Panc1 (cell line): ENCODE results near the gene OSBPL5. TPM values are rescaled to one million over a fixed set of nuclear protein-coding genes. Genes with fewer than 3 reads are reported as not detected.

Experiments
- ATAC-seq: fragments of 200-7000 bp; cut with Tn5 transposase; 2 replicates; pipeline ENCODE4 v1.9.1; 2020; ENCODE audit warnings: mild to moderate bottlenecking, moderate library complexity
- BruUV-seq: library from RNA; stranded (reverse); fragments of 400-500 nt; replicated peaks from 2 replicates; lab custom pipeline; 2021; lab: Mats Ljungman, UMichigan
- CTCF ChIA-PET: fragments of 300-600 bp; sonication (Branson Sonifier 250); formaldehyde crosslinking; loops from one replicate; lab custom pipeline; 2022; ENCODE audit warnings: antibody characterized with exemption; lab: Charles Lee
- POLR2A ChIA-PET: fragments of 300-600 bp; sonication (Branson Sonifier 250); formaldehyde crosslinking; loops from one replicate; lab custom pipeline; 2022; ENCODE audit warnings: antibody characterized with exemption; lab: Charles Lee
- DNase-seq: peaks from one replicate; pipeline ENCODE4 v3.0.0-alpha.2; 2010; ENCODE audit warnings: low read depth, low spot score
- H3K27ac ChIP-seq: 2 replicates; pipeline ENCODE4 v1.5.1; 2011; ENCODE audit warnings: mild to moderate bottlenecking, low read length, inconsistent platforms
- H3K27me3 ChIP-seq: fragments of 200-500 bp; sonication (Bioruptor generic); 2 replicates; pipeline ENCODE4 v1.6.0; 2014; ENCODE audit warnings: low read length, inconsistent platforms; ENCODE audit not compliant: control insufficient read depth, insufficient read depth
- H3K36me3 ChIP-seq: fragments of 200-500 bp; sonication (Bioruptor generic); 2 replicates; pipeline ENCODE4 v1.5.1; 2014; ENCODE audit warnings: inconsistent platforms, mild to moderate bottlenecking, low read length, moderate library complexity; ENCODE audit not compliant: control insufficient read depth, insufficient read depth
- H3K4me1 ChIP-seq: 2 replicates; pipeline ENCODE4 v1.5.1; 2011; ENCODE audit warnings: inconsistent platforms, mild to moderate bottlenecking, low read length, moderate library complexity; ENCODE audit not compliant: control insufficient read depth, insufficient read depth
- H3K4me3 ChIP-seq, 2 experiments: 2 replicates each; pipeline ENCODE4 v1.5.1; 2011 to 2012; ENCODE audit warnings: low read depth in 2 of 2, low read length in 2 of 2, mild to moderate bottlenecking in 2 of 2, inconsistent platforms in 1 of 2, moderate library complexity in 1 of 2
- H3K9me3 ChIP-seq: fragments of 200-500 bp; sonication (Bioruptor generic); 2 replicates; pipeline ENCODE4 v1.5.1; 2014; ENCODE audit warnings: low read depth, mild to moderate bottlenecking, inconsistent platforms, low read length, moderate library complexity; ENCODE audit not compliant: control insufficient read depth, insufficient read depth
- CTCF ChIP-seq: fragments of 450-650 bp; IDR thresholded peaks from 2 replicates; pipeline ENCODE4 v1.5.1; 2017; ENCODE audit warnings: mild to moderate bottlenecking
- POLR2AphosphoS5 ChIP-seq: IDR thresholded peaks from 2 replicates; pipeline ENCODE4 v1.6.1; 2012; ENCODE audit warnings: mild to moderate bottlenecking, low read depth, low read length, moderate library complexity
- REST ChIP-seq, 2 experiments: IDR thresholded peaks; 2 replicates each; pipeline ENCODE4 v1.6.1; 2011 to 2012; ENCODE audit warnings: low read depth in 2 of 2, control low read depth in 1 of 2, low read length in 1 of 2, mild to moderate bottlenecking in 1 of 2, moderate library complexity in 1 of 2; ENCODE audit not compliant: insufficient read depth in 1 of 2
- SIN3A ChIP-seq: IDR thresholded peaks from 2 replicates; pipeline ENCODE4 v1.6.1; 2012; ENCODE audit warnings: low read depth, mild to moderate bottlenecking, low read length, moderate library complexity, borderline replicate concordance; ENCODE audit not compliant: insufficient read depth
- TCF7L2 ChIP-seq: IDR thresholded peaks from 2 replicates; pipeline ENCODE4 v1.6.1; 2011; ENCODE audit warnings: mild to moderate bottlenecking, low read depth, low read length, inconsistent platforms
- in situ Hi-C: cut with HindIII; loops from 2 replicates; pipeline ENCODE4 v1.10.0; 2016; ENCODE audit warnings: low sequenced_read_pairs, low pct_unique_long_range_greater_than_20kb
- intact Hi-C: fragments of 100-400 bp; cut with micrococcal nuclease; formaldehyde crosslinking; loops from one replicate; pipeline ENCODE4 v1.10.0; 2022; ENCODE audit not compliant: unreplicated experiment
- total RNA-seq: library from RNA; stranded (reverse); gene quantifications from one replicate; pipeline ENCODE4 v1.2.1, GENCODE V29; 2021; ENCODE audit not compliant: unreplicated experiment

The OSBPL5 gene
- total RNA-seq, 1 experiment from 2014 or later: 20.2 TPM

DNA sequence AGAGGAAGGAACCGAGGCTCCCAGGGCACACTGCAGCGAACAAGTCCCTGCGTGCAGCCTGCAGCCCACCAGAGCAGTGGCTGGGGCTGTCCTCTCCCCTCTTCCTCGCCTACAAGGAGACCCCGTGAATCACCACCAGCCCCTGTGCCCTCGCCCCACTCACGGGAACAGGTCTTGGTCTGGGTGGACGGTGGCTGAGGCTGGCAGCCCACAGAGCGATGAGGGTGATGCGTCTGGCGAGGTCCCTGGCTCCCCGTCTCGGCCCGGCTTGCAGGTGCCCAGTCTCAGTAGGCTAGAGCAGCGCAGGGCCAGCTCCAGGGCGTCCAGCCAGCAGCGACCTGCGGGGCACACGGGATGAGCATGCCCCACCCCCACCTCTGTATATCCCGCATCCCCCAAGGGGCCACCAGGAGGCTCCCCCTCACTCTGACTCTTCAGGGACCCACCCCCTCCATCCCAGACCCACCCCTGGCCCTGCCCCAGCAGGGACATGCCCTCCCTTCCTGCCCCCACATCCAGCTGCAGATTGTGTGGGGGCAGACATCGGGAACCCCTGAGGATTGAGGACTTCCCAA, 57.4 kb downstream of the OSBPL5 start:
- intact Hi-C loops: no loop called here
- no peak for ATAC-seq
- no peak for TF ChIP-seq REST (IDR thresholded peaks at IDR 0.05; ENCODE audit: insufficient read depth in 1 of 2, low read depth in 2 of 2, low read length in 1 of 2)
- no peak for TF ChIP-seq POLR2AphosphoS5
- TF ChIP-seq SIN3A: no peak
- no peak for TF ChIP-seq TCF7L2
- TF ChIP-seq CTCF: no peak
- Histone ChIP-seq H3K9me3 (no peaks in the 10 kb centered on the region), H3K36me3 (no peaks in the 10 kb centered on the region), H3K27me3 (no peaks in the 10 kb centered on the region), H3K4me1 (no peaks in the 10 kb centered on the region), H3K27ac (no peak overlapping the region), H3K4me3 (no peak overlapping the region)
- BruUV-seq: no TSS peak
- POLR2A ChIA-PET: no interaction called here
- CTCF ChIA-PET: no interaction called here
- DNase-seq: no peak
- in situ Hi-C loops: no loop called here

DNA sequence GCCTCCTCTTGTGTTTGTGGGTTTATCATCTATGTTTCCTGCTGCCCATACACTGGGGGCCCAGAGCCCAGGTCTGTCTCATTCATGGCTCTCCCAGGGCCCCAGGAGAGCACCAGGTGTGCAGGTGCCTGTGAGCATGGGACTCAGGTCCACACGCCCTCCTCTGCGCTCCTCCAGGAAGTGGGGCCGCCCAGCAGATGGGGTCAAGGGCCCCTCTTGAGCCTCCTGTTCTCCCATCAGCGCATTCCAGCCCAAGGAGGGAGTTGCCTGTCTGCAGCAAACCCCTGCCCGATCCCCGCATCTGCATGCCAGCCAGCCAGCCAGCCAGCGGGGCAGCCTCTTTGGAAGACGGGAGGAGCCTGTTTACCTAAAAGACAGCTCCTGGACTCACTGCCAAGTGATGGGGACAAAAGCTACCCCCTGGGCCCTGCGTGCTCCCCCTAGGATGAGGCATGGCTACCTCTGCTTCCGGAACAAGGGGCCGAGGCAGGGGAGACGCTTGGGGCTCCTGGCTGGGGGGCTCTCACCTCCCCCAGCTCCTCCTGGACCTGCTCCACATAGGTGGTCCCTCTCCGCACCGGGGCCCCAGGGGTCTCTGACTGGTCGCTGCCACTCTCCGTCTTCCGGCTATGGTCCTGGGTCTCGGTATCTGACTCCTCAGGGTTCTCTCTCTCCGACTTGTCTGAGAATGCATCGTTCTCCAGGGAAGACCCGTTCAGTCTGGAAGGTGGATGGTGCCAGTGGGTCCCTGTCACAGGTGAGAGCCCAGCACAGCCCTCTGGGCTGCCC, 58.2 kb downstream of the OSBPL5 start:
- no TSS peak for BruUV-seq
- Histone ChIP-seq H3K9me3 (no peaks in the 10 kb centered on the region), H3K27me3 (no peaks in the 10 kb centered on the region), H3K27ac (no peak overlapping the region), H3K4me3 (no peak overlapping the region), H3K36me3 (no peaks in the 10 kb centered on the region), H3K4me1 (no peaks in the 10 kb centered on the region)
- TF ChIP-seq CTCF (no peak), REST (IDR thresholded peaks at IDR 0.05; ENCODE audit: insufficient read depth in 1 of 2, low read depth in 2 of 2, low read length in 1 of 2) (no peak), TCF7L2 (no peak), SIN3A (no peak), POLR2AphosphoS5 (no peak)
- ChIA-PET CTCF (no interaction called here), POLR2A (no interaction called here)
- intact Hi-C loops: no loop called here
- in situ Hi-C loops: no loop called here
- no peak for ATAC-seq
- DNase-seq: no peak
